K562 (cell line): ENCODE measurements around the gene TMEM128. TPM values are rescaled to one million over a fixed set of nuclear protein-coding genes. Genes with fewer than 3 reads are reported as not detected.

Experiments
- ATF1 ChIP-seq, 2 experiments: fragments of 450-650 bp in 1 of 2; IDR thresholded peaks; 2 replicates each; pipeline ENCODE4 v1.6.1; 2016; ENCODE audit warnings: missing compliant biosample characterization in 1 of 2, missing genetic modification characterization in 1 of 2
- CBX1 ChIP-seq: sonication (generic); IDR thresholded peaks from 2 replicates; pipeline ENCODE4 v1.6.1; 2016; ENCODE audit warnings: antibody characterized with exemption, low read depth, mild to moderate bottlenecking
- CEBPB ChIP-seq: fragments of 450-650 bp; IDR thresholded peaks from 2 replicates; pipeline ENCODE4 v1.6.1; 2016; ENCODE audit warnings: missing genetic modification characterization, missing compliant biosample characterization
- ERF ChIP-seq: fragments of 450-650 bp; formaldehyde crosslinking; IDR thresholded peaks from 2 replicates; pipeline ENCODE4 v1.4.0; 2020; ENCODE audit warnings: mild to moderate bottlenecking, mixed read lengths
- ETV6 ChIP-seq, 3 experiments: fragments of 150-350 bp in 1 of 3; sonication (generic) in 1 of 3; formaldehyde crosslinking in 1 of 3; IDR thresholded peaks; 2 replicates each; pipeline versions ENCODE4 v1.6.1 to v1.8.0; 2014 to 2022; ENCODE audit warnings: borderline replicate concordance in 2 of 3, low read depth in 2 of 3, antibody characterized with exemption in 1 of 3, low read length in 1 of 3, mild to moderate bottlenecking in 1 of 3, missing genetic modification reagents in 1 of 3
- FOXK1 ChIP-seq: sonication (generic); formaldehyde crosslinking; IDR thresholded peaks from 2 replicates; pipeline ENCODE4 v1.8.0; 2022; ENCODE audit warnings: missing genetic modification reagents, mild to moderate bottlenecking, borderline replicate concordance
- GTF2A2 ChIP-seq: IDR thresholded peaks from 2 replicates; pipeline ENCODE4 v1.6.1; 2016; ENCODE audit warnings: mild to moderate bottlenecking, missing genetic modification characterization, missing compliant biosample characterization
- HDAC1 ChIP-seq, 2 experiments: fragments of 450-650 bp; IDR thresholded peaks; 2 replicates each; pipeline ENCODE4 v1.6.1; 2016 to 2017; ENCODE audit warnings: inconsistent platforms in 1 of 2, mild to moderate bottlenecking in 1 of 2, moderate library complexity in 1 of 2
- MAFK ChIP-seq: IDR thresholded peaks from 2 replicates; pipeline ENCODE4 v1.6.1; 2011; ENCODE audit warnings: low read length, improper control_type of control experiment
- MED1 ChIP-seq: sonication (generic); formaldehyde crosslinking; IDR thresholded peaks from 2 replicates; pipeline ENCODE4 v1.8.1; 2023; ENCODE audit warnings: missing genetic modification reagents, borderline replicate concordance
- OTX1 ChIP-seq: fragments of 450-650 bp; formaldehyde crosslinking; IDR thresholded peaks from 2 replicates; pipeline ENCODE4 v1.4.0; 2022; ENCODE audit warnings: mild to moderate bottlenecking
- PHTF2 ChIP-seq: fragments of 250-450 bp; sonication (Bioruptor Pico); IDR thresholded peaks from 2 replicates; pipeline ENCODE4 v1.5.0; 2021; ENCODE audit warnings: mild to moderate bottlenecking
- RBBP5 ChIP-seq: fragments of 200-600 bp; sonication (generic); IDR thresholded peaks from 2 replicates; pipeline ENCODE4 v1.6.1; 2012; ENCODE audit warnings: borderline replicate concordance, mild to moderate bottlenecking, low read length, control low read depth, inconsistent platforms; ENCODE audit not compliant: insufficient read depth, poor library complexity, severe bottlenecking
- SLC30A9 ChIP-seq: fragments of 250-450 bp; sonication (Bioruptor Pico); IDR thresholded peaks from 2 replicates; pipeline ENCODE4 v1.8.0; 2022; ENCODE audit warnings: mild to moderate bottlenecking, moderate library complexity
- SMARCC2 ChIP-seq: fragments of 450-650 bp; IDR thresholded peaks from 2 replicates; pipeline ENCODE4 v1.6.1; 2017; ENCODE audit warnings: antibody characterized with exemption, moderate library complexity, mild to moderate bottlenecking, low read depth
- SRSF3 ChIP-seq: fragments of 200-400 bp; formaldehyde crosslinking; IDR thresholded peaks from 2 replicates; pipeline ENCODE4 v1.6.1; 2016; ENCODE audit warnings: mild to moderate bottlenecking, low read length, moderate library complexity; ENCODE audit not compliant: insufficient read depth
- TBL1XR1 ChIP-seq, 2 experiments: IDR thresholded peaks; 2 replicates each; pipeline ENCODE4 v1.6.1; 2012; ENCODE audit warnings: improper control_type of control experiment in 2 of 2, low read length in 2 of 2, mild to moderate bottlenecking in 1 of 2
- ZFX ChIP-seq: sonication (generic); formaldehyde crosslinking; IDR thresholded peaks from 2 replicates; pipeline ENCODE4 v1.8.0; 2022; ENCODE audit warnings: mild to moderate bottlenecking, missing genetic modification reagents, moderate library complexity
- ZNF263 ChIP-seq: sonication (generic); formaldehyde crosslinking; IDR thresholded peaks from 2 replicates; pipeline ENCODE4 v1.8.0; 2022; ENCODE audit warnings: mild to moderate bottlenecking, missing genetic modification reagents, borderline replicate concordance
- ZSCAN32 ChIP-seq: fragments of 450-650 bp; formaldehyde crosslinking; IDR thresholded peaks from 2 replicates; pipeline ENCODE4 v1.4.0; 2020; ENCODE audit warnings: mild to moderate bottlenecking, moderate library complexity
- ZZZ3 ChIP-seq: fragments of 450-650 bp; IDR thresholded peaks from 2 replicates; pipeline ENCODE4 v1.6.1; 2016; ENCODE audit warnings: antibody characterized with exemption, mild to moderate bottlenecking, moderate library complexity
- polyA plus RNA-seq, 8 experiments: library from polyadenylated mRNA; depleted of rRNA in 4 of 8; stranded (reverse) in 5 of 8; unstranded in 3 of 8; fragments of >200 nt; fragmentation: Nextera tagmentation in 2 of 8; fragmentation: Illumina TruSeq in 1 of 8; extraction: Ambion mirVana in 2 of 8; extraction: Trizol in 1 of 8; gene quantifications; 2 replicates each; pipeline versions ENCODE4 v1.2.1 to v1.2.3, GENCODE V29; 2011 to 2014; ENCODE audit warnings: inconsistent platforms in 1 of 8, missing spikeins in 1 of 8
- total RNA-seq, 7 experiments: library from RNA; depleted of rRNA in 6 of 7; stranded (reverse); fragments of >200 nt in 6 of 7; fragmentation: Illumina TruSeq in 2 of 7; extraction: Trizol in 2 of 7; gene quantifications; 2 replicates each; pipeline versions ENCODE4 v1.2.1 to v1.2.3, GENCODE V29; 2011 to 2021; ENCODE audit warnings: low replicate concordance in 1 of 7
- TF ChIP-seq, protein P1 (sequence below): sonication (generic); formaldehyde crosslinking; IDR thresholded peaks from 2 replicates; pipeline ENCODE4 v1.8.0; 2023; ENCODE audit warnings: missing genetic modification reagents, mild to moderate bottlenecking, borderline replicate concordance

The TMEM128 gene
- total and polyA plus RNA-seq, 9 of the 15 experiments (the other 6 are each of a cell fraction or from before 2014, with no cell fraction given) = 9.1 to 40.0 (median 14.3) TPM

DNA sequence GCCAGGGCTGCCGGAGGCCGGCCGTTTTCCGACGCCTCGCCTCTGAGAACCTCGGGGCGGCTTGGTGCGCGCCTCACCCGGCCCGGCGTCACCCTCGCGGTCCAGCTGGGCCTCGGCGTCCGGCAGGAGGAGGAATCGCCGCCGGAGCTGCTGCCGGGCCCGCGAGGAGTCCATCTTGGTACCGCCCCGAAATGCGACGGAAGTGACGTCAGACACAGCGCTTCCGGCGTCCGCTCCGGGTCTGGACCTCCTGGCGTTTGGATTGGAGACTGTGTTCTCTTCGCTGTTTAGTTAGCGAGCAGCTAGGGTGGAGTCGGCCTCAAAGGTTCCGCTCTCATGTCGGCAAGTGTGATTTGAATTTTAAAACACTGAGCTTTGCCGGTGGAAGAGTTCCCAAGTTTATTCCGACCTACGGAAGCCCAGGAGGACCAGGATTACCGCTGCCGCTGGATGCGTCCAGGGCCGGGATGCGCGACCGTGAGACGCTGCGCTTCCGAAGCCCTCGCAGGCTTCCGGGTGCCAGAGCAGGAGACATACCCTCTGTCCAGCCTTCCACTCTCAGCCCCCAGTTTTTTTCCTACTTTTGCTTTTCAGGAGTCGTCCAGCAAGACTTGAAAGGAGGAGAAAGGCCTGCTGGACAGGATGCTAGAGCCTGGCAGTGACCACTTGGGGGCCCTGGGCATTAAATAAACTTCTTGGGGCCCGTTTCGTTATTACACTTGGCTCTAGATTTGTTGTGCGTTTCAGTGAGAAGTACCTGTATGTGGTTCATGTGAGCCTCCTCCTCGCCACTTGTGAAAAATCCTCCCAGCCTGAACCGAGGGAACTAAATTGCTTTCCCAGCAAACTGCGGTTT is at the start of gene TMEM128 (continued):
- TF ChIP-seq ZNF263 (CRISPR knock-in tag) = no peak
- TF ChIP-seq, protein P1, sequence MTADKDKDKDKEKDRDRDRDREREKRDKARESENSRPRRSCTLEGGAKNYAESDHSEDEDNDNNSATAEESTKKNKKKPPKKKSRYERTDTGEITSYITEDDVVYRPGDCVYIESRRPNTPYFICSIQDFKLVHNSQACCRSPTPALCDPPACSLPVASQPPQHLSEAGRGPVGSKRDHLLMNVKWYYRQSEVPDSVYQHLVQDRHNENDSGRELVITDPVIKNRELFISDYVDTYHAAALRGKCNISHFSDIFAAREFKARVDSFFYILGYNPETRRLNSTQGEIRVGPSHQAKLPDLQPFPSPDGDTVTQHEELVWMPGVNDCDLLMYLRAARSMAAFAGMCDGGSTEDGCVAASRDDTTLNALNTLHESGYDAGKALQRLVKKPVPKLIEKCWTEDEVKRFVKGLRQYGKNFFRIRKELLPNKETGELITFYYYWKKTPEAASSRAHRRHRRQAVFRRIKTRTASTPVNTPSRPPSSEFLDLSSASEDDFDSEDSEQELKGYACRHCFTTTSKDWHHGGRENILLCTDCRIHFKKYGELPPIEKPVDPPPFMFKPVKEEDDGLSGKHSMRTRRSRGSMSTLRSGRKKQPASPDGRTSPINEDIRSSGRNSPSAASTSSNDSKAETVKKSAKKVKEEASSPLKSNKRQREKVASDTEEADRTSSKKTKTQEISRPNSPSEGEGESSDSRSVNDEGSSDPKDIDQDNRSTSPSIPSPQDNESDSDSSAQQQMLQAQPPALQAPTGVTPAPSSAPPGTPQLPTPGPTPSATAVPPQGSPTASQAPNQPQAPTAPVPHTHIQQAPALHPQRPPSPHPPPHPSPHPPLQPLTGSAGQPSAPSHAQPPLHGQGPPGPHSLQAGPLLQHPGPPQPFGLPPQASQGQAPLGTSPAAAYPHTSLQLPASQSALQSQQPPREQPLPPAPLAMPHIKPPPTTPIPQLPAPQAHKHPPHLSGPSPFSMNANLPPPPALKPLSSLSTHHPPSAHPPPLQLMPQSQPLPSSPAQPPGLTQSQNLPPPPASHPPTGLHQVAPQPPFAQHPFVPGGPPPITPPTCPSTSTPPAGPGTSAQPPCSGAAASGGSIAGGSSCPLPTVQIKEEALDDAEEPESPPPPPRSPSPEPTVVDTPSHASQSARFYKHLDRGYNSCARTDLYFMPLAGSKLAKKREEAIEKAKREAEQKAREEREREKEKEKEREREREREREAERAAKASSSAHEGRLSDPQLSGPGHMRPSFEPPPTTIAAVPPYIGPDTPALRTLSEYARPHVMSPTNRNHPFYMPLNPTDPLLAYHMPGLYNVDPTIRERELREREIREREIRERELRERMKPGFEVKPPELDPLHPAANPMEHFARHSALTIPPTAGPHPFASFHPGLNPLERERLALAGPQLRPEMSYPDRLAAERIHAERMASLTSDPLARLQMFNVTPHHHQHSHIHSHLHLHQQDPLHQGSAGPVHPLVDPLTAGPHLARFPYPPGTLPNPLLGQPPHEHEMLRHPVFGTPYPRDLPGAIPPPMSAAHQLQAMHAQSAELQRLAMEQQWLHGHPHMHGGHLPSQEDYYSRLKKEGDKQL (CRISPR knock-in tag) = no peak
- no peak for TF ChIP-seq SLC30A9
- peak; percentile 97 for TF ChIP-seq ZFX (CRISPR knock-in tag)
- no peak for TF ChIP-seq MED1 (CRISPR knock-in tag)
- no peak for TF ChIP-seq FOXK1 (CRISPR knock-in tag)
- no peak for TF ChIP-seq SRSF3
- TF ChIP-seq CBX1 = peak; percentile 73; the same call in 1 of the 2 replicates
- no peak for TF ChIP-seq SMARCC2
- no peak for TF ChIP-seq ZSCAN32 (CRISPR knock-in tag)
- no peak for TF ChIP-seq CEBPB (tag)
- TF ChIP-seq ERF = 0 out of 2 replicates have a peak, but pooled peaks have one; percentile 20
- peak; percentile 95 for TF ChIP-seq RBBP5
- TF ChIP-seq HDAC1 (IDR thresholded peaks at IDR 0.05) = peak in 1 of 2 experiments; percentile 70; a peak in 2 of 4 replicates
- TF ChIP-seq ETV6 (IDR thresholded peaks at IDR 0.05; ENCODE audit: borderline replicate concordance in 1 of 2, low read depth in 2 of 2, low read length in 1 of 2) = 0 out of 4 replicates have a peak, but pooled peaks of 1 of the 2 experiments have one; percentile 25
- TF ChIP-seq ETV6 (CRISPR knock-in tag; IDR thresholded peaks at IDR 0.05; ENCODE audit: borderline replicate concordance) = no peak
- peak; percentile 78 for TF ChIP-seq ATF1 (CRISPR knock-in tag; IDR thresholded peaks at IDR 0.05)
- TF ChIP-seq ATF1 (tag; IDR thresholded peaks at IDR 0.05) = peak; percentile 98
- peak in 1 of 2 experiments; percentile 79; a peak in 2 of 4 replicates for TF ChIP-seq TBL1XR1 (IDR thresholded peaks at IDR 0.05; ENCODE audit: low read length in 2 of 2)
- TF ChIP-seq PHTF2 = no peak
- TF ChIP-seq OTX1 (CRISPR knock-in tag) = no peak
- 0 out of 2 replicates have a peak, but pooled peaks have one; percentile 68 for TF ChIP-seq ZZZ3
- TF ChIP-seq GTF2A2 (tag) = 0 out of 2 replicates have a peak, but pooled peaks have one; percentile 45
- no peak for TF ChIP-seq MAFK
